Adipose tissue (tissue), 3 donors: ENCODE data around the gene SMIM27. TPM values are rescaled to one million over a fixed set of nuclear protein-coding genes. Genes with fewer than 3 reads are reported as not detected.
"Not testable (repeated sequence)": the region's sequence is repeated elsewhere in the genome, so short reads cannot be mapped to it uniquely, and the experiment has no call there.

Experiments
- H3K27ac ChIP-seq: one replicate; pipeline ENCODE4 v1.5.1; 2013; ENCODE audit warnings: low read depth, low read length
- WGBS, 3 donors: extraction: QIAGEN DNeasy Blood & Tissue Kit; methylation state at CpG; one replicate each; pipeline ENCODE4 v1.1.7; 2013; 5-methylcytosine and 5-hydroxymethylcytosine counted together
- polyA plus RNA-seq, 3 donors: library from polyadenylated mRNA; stranded (reverse); fragments of 200-250 nt; gene quantifications; one replicate each; pipeline ENCODE4 v1.2.3, GENCODE V29; 2013
- donor health status: healthy with polysubstance abuse.
- donor health status: Bipolar disorder and iron deficiency.
- donor health status: healthy.

SMIM27 gene, protein sequence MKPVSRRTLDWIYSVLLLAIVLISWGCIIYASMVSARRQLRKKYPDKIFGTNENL
- polyA plus RNA-seq, result 10 to 100 TPM in 1 of 3 donors, 1 to 10 TPM in 2; 3.6 to 14.4 (median 5.5) TPM

DNA sequence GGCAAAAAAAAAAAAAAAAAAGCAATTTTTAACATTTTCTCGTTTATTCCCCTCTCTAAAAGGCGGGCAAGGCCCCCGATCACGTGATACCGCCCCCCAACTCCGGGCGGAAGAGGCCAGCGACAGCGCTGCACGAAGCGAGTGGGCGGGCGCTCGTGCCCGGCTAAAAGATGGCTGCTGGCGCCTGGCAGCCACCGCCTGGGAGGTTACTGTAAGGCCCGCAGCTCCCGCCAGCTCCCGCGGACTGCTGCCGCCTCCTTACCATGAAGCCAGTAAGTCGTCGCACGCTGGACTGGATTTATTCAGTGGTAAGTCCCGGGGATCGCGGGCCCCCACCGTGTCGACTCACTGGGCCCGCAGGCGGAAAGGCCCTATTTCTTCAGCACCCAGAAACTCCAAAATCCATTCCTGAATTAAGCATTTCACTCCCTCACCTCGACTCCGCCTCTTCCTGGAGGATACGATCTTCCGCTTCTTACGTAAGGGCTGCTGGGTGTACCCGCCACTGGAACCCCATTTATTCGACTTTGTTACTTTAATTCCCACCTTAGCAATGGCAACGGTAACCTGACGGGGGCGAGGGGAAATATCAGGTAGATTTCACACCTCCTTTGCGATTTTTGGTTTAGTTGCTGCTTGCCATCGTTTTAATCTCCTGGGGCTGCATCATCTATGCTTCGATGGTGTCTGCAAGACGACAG is at the start of gene SMIM27, which contains the start of gene TOPORS:
TSS of gene SMIM27 (plus strand) at position 156 of the 701 bp plus-strand sequence. CDS start at position 264, 108 bp downstream.
TSS of gene TOPORS (minus strand) at position 415 of the 701 bp plus-strand sequence. CDS start at position 265, 150 bp downstream.
- H3K27ac ChIP-seq, result peak within 1 kb of the TSS; percentile 88
- WGBS, 3 donors, result 0% methylated on average over 46 of the region's 46 CpGs

DNA sequence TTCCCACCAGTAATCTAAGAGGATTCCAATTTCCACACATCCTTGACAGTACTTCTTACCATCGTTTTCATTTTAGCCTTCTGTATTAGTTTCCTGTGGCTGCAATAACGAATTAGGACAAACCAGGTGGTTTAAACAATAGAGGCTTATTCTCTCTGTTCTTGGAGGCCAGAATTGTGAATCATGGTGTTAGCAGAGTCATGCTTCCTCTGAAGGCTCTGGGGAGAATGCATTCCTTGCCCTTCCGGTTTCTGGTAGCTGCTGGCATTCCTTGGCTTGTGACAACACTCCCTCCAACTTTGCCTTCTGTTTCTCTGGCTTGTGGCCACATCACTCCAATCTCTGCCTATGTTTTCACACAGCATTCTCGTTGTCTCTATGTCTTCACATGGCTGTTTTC is 49.7 kb upstream of the SMIM27 start:
- WGBS, 3 donors, result 57 to 73% (median 66%) methylated on average over 4 of the region's 4 CpGs
- H3K27ac ChIP-seq, result no peak overlapping the region

DNA sequence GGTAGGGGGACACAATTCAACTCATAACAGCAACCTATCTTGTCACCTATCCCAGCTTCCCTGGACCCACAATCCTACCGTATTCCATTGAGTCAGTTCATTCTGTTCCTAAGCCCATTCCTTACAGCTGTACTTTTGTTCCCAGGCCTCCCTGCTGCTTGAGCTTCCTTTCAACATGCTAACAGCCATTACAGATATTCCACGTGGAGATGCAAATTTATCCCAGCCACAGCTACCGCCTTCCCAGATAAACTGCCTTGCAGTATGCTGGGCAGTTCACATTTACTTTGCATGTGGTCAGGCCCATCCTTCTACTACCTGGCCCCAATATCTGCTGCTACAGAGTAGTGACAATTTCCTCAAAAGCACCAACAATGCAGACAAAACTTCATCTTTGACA is 49.1 kb upstream of the SMIM27 start:
- H3K27ac ChIP-seq, result no peak overlapping the region
- WGBS, 3 donors, result 92 to 96% (median 95%) methylated on average over 3 of the region's 3 CpGs

DNA sequence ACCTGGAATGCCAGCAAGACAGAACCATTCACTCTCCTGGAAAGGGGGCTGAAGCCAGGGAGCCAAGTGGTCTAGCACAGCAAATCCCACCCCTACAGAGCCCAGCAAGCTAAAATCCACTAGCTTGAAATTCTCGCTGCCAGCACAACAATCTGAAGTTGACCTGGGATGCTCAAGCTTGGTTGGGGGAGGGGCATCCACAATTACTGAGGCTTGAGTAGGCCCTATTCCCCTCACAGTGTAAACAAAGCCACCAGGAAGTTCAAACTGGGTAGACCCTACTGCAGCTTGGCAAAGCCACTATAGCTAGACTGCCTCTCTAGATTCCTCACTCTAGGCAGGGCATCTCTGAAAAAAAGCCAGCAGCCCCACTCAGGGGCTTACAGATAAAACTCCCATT is 43.4 kb upstream of the SMIM27 start:
- WGBS, 3 donors, result 91 to 95% (median 92%) methylated on average over 1 of the region's 1 CpG
- no peak overlapping the region for H3K27ac ChIP-seq

DNA sequence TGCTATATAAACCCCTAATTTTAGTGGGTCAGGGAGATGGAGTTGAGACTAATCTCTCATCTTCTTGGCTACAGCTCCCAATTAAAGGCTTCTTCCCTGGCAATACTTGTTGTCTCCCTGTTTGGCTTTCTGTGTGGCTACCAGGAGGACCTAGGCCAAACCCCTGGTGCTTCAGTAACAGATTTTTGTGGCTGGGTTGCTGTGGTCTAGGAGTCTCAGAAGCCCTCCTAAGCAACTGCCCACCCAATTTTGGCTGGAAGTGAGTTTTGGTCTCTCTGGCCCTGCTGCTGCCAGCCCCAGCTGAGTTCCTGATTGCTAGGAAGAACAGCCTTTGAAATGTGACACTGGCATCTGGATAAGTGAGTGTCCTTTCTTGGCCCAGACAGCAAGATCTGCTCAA is 35.9 kb upstream of the SMIM27 start:
- no peak overlapping the region for H3K27ac ChIP-seq

DNA sequence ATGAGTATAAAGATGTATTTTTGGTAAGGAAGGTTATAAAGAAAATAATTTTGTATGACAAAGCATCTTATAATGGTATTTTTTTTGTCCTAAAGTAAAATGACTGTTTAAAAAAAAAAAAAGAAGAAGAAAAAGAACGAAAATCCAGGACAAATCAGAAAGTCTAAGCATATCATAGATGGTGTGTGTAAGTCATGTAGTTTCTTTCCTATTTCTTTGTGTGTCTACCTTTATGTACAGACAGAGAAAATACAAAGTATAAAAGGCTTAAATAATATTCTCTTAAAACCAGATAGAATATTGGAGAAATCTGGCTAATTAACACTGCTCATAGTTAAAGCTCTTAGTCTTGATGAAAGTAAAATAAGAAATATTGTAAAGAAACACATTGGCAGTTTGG is 33.9 kb upstream of the SMIM27 start:
- 93 to 100% (median 95%) methylated on average over 1 of the region's 1 CpG for WGBS, 3 donors
- no peak overlapping the region for H3K27ac ChIP-seq

DNA sequence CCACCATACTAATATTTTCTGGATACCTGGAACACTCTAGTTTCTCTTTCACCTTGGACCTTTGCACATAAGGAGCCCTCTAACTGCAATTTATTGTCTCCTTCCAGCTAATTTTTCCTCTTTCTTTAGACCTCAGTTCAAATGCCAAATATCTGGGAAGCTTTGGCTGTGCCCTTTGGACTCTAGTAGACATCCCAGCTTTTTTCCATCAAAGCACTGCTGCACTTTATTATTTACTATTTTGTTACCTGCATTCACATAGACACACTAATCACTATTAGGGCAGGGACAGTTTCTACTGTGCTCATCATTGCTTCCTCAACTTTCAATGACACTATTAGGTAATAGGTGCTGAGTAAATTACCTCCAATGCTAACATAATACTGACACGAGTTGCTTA is 28.2 kb upstream of the SMIM27 start:
- WGBS, 3 donors, result 13 to 81% (median 33%) methylated on average over 1 of the region's 1 CpG

DNA sequence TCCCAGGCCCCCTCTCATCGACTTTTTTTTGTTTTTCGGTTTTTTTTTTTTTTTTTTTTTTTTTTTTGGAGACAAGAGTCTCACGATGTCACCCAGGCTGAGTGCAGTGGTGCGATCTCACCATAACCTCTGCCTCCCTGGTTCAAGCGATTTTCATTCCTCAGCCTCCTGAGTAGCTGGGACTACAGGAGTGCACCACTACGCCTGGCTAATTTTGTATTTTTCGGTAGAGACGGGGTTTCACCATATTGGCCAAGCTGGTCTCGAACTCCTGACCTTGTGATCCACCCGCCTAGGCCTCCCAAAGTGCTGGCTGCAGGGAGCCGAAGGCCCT is 27.6 kb upstream of the SMIM27 start:
- H3K27ac ChIP-seq, result not testable (repeated sequence)
- 61 to 92% (median 85%) methylated on average over 11 of the region's 11 CpGs for WGBS, 3 donors

More for the DNA sequence above, 28.2 kb upstream of the SMIM27 start:
- no peak overlapping the region for H3K27ac ChIP-seq

DNA sequence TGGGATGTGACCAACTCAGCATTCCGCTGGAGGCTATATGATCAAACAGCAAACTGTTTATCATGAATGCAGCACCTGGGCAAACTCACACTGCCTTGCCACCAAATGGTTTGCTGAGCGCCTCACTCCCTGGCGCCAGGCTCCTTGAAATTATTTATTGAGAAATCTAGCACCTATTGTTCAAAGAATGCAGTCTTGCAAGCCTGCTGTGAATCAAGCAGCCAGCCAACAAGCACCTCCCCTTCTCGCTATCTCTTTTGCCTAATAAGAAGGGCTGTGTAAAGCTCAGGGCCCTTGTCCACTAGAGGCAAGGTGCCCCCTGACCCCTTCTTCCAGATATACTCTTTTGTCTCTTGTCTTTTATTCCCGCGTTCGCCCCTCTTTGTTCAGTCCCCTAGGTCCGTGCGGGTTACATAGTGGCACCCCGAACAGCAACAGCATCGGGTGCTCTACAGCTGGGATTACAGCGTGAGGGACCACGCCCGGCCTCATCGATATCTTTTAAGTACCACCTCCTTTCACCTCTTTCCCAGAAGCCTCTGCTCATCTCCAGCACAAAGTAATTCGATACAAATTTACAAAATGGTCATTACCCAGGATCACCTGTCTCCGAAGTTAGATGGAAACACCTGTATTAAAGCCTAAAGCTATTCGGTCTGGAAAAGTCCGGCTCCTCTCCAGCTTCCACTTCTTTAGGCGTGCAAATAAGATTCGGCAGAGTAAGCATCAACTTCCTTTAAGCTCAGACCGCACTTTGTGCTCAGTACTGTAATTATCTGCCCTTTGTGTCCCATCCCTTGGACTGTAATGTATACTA is 27.0 kb upstream of the SMIM27 start:
- H3K27ac ChIP-seq, result no peak overlapping the region
- WGBS, 3 donors, result 8 to 36% (median 29%) methylated on average over 22 of the region's 22 CpGs

DNA sequence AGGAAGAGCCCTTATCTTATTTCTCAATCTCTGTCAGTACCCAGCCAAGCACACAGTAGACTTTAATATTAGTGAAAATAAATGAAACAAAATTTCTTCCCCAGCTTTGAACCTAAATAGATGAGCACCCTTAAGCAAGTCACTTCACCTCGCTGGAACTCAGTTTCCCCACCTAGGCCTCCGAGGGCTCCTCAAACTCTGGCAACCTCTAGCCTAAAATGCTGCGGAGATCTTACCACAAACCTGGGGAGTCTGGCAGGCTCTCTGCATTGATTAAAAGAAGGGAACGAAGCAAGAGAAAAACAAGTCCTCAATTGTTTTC is 26.5 kb upstream of the SMIM27 start:
- WGBS, 3 donors, result 0 to 2% (median 1%) methylated on average over 4 of the region's 4 CpGs
- H3K27ac ChIP-seq, result no peak overlapping the region

DNA sequence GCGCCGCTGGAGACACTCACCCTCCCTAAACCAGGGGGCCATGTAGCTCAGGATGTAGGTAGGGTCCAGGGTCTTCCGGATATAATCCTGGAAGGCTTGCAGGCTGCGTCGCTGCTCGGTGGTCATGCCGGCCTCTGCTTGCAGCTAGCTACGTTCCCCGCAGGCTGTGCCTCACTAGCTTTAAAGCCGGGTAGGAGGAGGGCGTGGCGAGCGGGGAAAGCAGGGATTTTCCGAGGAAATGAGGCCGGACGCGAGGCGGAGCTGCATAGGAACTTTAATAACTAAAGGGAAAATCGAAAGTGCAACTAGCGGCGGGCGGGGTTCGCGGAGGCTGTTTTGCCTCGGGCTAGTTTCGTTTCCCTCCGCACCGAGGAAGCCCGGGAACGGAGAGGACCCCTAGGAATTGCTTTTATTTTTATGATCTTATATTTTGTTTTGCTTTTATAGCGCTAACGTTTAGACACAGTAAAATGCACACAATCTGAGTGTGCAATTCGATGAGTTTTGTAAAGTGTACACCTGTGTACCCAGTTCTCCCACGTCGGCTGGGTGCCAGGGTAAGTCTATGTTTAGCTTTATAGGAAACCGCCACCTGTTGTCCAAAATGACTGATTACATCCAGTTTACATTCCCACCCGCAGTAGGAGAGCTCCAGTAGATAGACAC is 26.0 kb upstream of the SMIM27 start, which contains the start of gene RIGI:
TSS of gene RIGI (minus strand) at position 156 of the 666 bp plus-strand sequence. CDS start at position 126, 30 bp downstream.
- peak within 1 kb of the TSS; percentile 61 for H3K27ac ChIP-seq
- WGBS, 3 donors, result 0 to 1% (median 0%) methylated on average over 37 of the region's 37 CpGs

DNA sequence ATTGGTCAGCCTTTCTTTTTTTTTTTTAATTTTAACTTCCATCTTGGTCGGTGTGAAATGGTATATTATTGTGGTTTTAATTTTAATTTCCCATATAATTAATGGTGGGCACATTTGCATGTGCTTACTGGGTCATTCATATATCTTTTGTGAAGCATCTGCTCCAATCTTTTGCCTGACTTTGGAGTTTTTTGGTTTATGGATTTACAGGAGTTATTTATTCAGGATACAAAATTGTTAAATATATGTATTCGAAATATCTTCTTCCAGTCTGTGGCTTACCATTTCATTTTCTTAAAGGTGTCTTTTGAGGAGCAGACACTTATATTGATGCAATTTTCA is 25.4 kb upstream of the SMIM27 start:
- WGBS, 3 donors, result 0 to 13% (median 13%) methylated on average over 2 of the region's 2 CpGs
- H3K27ac ChIP-seq, result peak overlapping the region; percentile 61

DNA sequence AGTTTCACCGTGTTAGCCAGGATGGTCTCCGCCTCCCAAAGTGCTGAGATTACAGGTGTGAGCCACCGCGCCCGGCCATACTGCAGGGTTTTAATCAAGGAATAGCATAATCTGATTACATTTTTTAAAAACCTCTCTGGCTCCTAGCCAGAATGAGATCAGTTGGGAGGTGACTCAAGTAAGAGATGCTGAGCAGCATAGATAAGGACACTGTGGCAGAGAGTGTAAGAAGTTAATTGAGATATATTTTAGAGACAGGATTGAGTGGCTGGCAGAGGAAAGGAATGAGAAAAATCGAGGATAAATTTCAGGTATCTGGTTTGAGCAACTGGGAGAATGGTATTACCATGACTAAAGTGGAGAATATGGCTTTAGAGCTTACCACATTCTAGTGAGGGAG is 18.8 kb upstream of the SMIM27 start:
- H3K27ac ChIP-seq, result no peak overlapping the region
- 97 to 98% (median 97%) methylated on average over 6 of the region's 6 CpGs for WGBS, 3 donors

DNA sequence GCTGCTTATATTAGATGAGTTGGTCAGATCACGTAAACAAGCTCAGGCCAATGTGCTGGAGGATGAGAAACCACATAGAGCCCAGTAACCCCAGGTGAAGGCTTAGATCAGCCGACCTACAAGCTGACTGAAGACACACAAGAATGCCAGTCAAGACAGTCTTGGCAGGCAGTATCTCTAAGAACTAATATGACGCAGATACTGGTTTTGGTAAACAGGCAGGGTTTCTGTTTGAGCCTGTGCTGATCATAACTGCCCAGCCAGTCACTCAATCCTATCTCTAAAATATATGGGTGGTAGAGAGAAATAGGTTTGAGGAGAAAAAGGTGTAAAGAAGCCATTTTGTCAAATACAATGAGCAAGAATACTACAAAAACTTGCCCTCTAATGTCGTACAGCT is 18.3 kb upstream of the SMIM27 start:
- no peak overlapping the region for H3K27ac ChIP-seq
- WGBS, 3 donors, result 96 to 99% (median 97%) methylated on average over 4 of the region's 4 CpGs

DNA sequence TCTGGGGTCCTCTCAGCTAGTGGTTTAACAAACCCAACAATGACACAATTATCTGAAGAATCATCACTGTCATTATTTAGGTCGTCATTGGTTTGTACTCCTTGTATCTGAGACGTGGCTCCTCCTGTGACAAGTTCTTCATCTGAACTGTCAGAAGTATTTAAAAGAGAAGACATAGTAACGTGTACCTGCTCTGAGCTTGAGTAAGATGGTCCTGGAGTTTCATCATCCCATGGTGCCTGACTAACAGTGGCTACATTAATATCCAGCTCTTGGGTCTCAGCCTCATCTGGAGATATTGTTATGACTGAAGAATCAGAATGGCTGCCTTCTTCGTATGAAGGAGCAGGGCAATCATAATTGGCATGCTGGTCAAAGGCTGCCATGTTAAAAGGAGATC is 9.1 kb upstream of the SMIM27 start:
- 86 to 94% (median 87%) methylated on average over 4 of the region's 4 CpGs for WGBS, 3 donors
- no peak overlapping the region for H3K27ac ChIP-seq

DNA sequence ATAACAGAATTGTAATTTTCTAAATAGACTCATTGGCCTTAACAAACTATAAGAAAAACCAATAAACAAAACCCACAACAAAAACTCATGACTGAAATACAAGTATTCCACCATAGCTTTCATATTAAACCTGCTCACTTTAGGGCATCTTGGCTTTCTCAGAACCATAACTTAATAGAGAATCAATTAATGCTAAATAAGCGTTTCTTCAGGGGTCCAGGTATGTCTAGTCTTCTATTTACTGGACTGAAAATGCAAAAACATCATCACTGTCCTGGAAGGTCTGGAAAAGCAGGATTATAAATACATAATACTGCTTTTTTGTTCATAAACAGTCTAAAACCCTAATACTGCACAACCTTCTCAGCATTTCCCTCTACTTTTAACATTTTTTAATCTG is 6.2 kb upstream of the SMIM27 start:
- H3K27ac ChIP-seq, result no peak overlapping the region
- WGBS, 3 donors, result 86 to 94% (median 93%) methylated on average over 1 of the region's 1 CpG

DNA sequence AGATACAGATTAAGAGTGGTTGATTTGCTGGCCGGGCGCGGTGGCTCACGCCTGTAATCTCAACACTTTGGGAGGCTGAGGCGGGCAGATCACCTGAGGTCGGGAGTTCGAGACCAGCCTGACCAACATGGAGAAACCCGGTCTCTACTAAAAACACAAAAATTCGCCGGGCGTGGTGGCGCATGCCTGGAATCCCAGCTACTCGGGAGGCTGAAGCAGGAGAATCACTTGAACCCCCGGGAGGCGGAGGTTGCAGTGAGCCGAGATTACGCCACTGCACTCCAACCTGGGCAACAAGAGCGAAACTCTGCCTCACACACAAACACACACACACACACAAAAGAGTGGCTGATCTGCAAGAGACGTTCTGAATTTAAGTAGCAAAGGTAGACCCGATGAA is 3.9 kb upstream of the SMIM27 start:
- WGBS, 3 donors, result 95 to 97% (median 96%) methylated on average over 20 of the region's 20 CpGs
- not testable (repeated sequence) for H3K27ac ChIP-seq

DNA sequence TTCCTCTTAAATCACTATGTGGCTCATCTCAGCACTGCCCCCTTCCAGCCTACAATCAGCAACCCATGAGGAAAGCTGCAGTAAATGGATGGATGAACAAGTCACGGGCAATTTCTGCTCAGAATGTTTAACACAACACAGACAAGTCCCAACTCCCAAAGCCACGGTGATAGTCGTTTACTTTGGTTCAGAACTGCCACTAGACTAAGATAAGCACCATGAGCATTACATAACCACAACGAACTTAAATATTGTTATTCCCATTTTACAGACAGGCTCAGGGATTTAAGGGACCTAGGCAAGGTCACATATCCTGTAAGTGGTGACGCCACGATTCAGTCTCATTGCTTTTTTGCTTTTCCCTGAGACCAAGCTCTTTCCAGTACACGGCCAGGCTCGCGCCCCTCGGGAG is 2.0 kb upstream of the SMIM27 start:
- WGBS, 3 donors, result 3 to 4% (median 3%) methylated on average over 10 of the region's 10 CpGs
- peak overlapping the region; percentile 13 for H3K27ac ChIP-seq

DNA sequence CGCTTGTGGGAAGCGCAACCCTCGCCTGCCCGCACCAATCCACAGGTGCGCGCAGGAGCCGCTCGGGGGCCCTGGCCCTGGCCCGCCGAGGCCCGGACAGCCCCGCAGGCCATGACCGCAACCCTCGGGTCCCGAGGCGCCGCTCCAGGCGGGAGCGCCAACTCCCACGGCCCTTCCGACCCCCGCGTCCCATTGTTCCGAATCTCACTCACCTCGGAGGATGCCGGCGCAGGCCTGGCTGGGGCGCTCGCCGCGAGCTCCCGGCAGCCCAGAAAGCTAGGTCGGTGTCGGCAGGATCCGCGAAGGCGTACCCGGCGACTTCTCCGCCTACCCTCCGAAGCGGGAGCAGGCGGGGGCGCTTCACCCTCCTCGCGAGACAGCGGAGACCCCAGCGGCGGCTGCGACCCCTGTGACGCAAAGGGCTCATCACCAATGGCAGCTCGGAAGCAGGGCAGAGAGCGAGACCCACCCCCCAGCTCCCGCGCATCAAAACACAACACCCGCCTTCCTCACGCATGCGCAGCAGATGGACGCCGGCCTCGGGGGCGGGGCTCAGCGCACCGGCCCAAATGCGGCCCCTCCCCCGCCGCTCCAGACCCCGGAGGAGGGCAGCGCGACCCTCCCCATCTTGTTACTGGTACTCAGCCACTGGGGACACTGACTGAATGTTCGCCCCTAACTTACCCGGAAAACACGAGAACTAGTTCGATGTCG is 1.4 kb upstream of the SMIM27 start:
- 0% methylated on average over 75 of the region's 75 CpGs for WGBS, 3 donors
- peak overlapping the region; percentile 79 for H3K27ac ChIP-seq
